HG03095 (cell line): ENCODE measurements around the gene VPS16.
"Not testable (repeated sequence)": the region's sequence is repeated elsewhere in the genome, so short reads cannot be mapped to it uniquely, and the experiment has no call there.

Experiments
- ATAC-seq: cut with Tn5 transposase; IDR thresholded peaks from one replicate; pipeline ENCODE4 v1.9.1; 2021; ENCODE audit warnings: moderate library complexity; ENCODE audit not compliant: unreplicated experiment

Gene VPS16

GRCh38 chr20:2892376-2892775 is 51.8 kb downstream of the VPS16 start:
- no peak for ATAC-seq

GRCh38 chr20:2894221-2894620 is 53.7 kb downstream of the VPS16 start:
- ATAC-seq = no peak

- ATAC-seq = not testable (repeated sequence)
Observed at GRCh38 chr20:2895154-2895553, 54.6 kb downstream of the VPS16 start.

GRCh38 chr20:2899243-2899642 is 58.7 kb downstream of the VPS16 start:
- ATAC-seq = peak; percentile 63

GRCh38 chr20:2900845-2901592 is 60.5 kb downstream of the VPS16 start:
- ATAC-seq = no peak

GRCh38 chr20:2902291-2902690 is 61.7 kb downstream of the VPS16 start:
- no peak for ATAC-seq

- ATAC-seq = no peak
Observed at GRCh38 chr20:2902818-2903217, 62.3 kb downstream of the VPS16 start.

- no peak for ATAC-seq
Observed at GRCh38 chr20:2903686-2904085, 63.1 kb downstream of the VPS16 start.

- no peak for ATAC-seq
Observed at GRCh38 chr20:2907519-2907918, 67.0 kb downstream of the VPS16 start.

GRCh38 chr20:2909953-2910352 is 69.4 kb downstream of the VPS16 start:
- ATAC-seq = no peak

- ATAC-seq = no peak
Observed at GRCh38 chr20:2911200-2911599, 70.7 kb downstream of the VPS16 start.

GRCh38 chr20:2914160-2914559 is 73.6 kb downstream of the VPS16 start:
- no peak for ATAC-seq
